Tongue (tissue), 2 donors: Measurements from ENCODE around the gene COL4A1. TPM values are rescaled to one million over a fixed set of nuclear protein-coding genes. Genes with fewer than 3 reads are reported as not detected.

Experiments used
- DNase-seq: peaks from one replicate; pipeline ENCODE4 v3.0.0-alpha.2; 2015
- total RNA-seq: library from RNA; depleted of rRNA; stranded (reverse); fragments of >200 nt; gene quantifications from one replicate; pipeline ENCODE4 v1.2.3, GENCODE V29; 2014

COL4A1 gene
- total RNA-seq, 1 donor from 2014 or later: 1,052 TPM

DNA sequence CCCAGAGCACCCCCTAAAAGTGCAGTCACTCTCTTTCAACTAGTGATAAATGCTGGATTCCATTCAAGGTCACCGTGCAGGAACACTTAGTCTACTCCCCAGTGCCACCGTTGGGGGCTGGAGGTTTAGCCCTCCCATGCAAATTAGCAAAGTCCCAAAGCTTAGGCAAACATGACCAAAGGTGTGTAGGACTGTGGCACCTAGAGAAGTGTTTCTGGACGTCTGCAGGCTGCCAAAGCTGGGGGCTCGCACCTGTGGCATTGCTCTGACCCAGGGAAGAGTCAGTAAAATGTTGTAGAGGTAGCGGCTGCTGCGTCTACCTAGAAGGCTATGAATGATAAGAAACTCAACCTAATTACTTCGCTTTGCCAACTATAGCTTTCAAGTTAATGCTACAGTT lies 13.9 kb downstream of the COL4A1 start:
- no peak for DNase-seq

DNA sequence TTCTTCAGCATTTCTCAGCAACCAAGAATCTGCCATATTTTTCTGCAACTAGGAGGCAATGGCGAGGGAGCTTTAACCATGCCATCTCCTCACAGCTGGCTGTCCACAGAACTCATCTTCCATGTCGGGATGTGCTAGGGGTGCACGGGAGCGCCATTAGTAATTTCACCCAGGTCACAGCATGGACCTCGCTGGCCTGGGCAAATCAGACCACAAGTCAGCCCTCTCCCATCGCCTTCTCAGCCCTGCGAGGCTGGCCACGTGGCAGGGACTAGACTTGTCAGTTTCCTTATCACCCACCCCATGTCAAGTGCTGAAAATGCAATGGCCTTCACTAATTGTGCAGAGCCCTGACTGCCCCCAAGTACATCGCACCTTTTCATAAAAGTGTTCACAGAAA lies 15.7 kb downstream of the COL4A1 start:
- DNase-seq: no peak

DNA sequence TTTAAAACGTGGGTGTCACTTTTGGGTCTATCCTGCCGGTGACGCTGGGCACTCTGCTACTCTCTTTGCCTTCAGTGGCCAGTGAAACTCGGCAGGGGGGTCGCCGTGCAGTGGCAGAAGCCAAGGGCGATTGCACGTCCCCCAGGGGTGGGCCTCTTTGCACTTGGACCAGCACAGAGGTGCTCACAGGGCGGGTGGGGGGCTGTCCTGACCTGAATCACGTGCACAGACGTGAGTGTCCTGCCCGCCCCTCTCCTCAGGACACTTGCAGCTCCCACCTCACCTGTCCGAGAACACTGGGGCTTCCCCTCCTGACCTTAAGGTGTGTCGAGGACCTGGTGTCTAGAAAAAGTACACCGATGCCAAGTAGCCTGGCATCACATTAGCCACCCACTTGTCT lies 16.1 kb downstream of the COL4A1 start:
- no peak for DNase-seq

DNA sequence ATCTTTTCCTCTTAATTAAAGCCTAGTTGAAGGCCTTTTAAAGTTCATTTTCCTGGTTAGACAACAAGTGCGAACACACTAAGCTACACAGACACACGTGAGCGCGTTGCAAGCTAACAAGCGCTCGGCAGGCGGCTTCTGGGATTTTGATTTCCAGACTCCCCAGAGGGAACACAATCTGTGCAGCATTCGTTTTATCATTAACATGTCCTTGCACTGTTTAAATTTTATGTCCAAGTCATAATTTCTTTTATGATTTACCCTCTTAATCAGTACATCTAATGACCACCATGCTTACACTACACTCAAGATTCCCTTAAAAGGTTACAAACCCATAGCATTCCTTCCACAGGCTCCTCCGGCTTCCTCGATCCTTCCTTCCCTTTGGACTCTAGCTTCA lies 16.8 kb downstream of the COL4A1 start:
- no peak for DNase-seq

DNA sequence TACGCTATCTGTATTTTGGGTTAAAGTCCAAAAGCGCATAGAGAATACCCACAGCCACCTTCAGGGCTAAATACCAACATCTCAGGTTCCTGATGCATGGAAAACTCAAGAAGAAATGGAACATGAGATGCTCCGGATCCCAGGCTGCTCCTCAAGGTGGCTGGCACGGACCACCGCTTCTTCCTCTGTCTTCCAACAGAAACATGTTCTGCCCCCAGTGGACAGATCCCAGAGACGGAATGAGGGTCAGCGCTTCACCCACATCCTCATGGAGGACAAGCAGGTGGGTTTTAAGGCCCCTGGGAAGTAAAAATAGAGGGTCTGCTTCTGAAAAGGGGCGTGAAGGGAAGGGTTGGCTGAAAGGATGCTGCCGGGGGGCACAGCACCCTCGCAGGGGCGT lies 17.3 kb downstream of the COL4A1 start:
- DNase-seq: no peak

DNA sequence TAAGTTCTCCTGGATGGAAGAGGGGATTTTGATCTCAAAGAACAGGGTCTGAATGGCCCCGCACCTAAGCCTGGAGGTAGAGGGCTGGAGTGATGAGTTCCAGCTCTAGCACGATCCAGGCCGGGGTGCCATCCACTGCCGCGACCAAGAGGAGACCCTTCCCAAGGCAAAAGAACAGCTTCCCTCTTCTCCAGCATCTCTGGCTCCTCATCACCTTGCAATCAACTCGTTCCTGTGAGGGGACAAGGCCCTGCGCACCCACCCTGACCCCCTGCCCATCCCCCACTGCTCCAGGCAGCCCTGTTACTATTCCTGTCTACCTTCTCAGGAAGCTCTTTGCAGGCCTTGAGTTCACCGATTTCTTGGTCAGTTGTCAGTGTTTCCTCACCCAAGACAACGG lies 17.8 kb downstream of the COL4A1 start:
- DNase-seq: no peak

DNA sequence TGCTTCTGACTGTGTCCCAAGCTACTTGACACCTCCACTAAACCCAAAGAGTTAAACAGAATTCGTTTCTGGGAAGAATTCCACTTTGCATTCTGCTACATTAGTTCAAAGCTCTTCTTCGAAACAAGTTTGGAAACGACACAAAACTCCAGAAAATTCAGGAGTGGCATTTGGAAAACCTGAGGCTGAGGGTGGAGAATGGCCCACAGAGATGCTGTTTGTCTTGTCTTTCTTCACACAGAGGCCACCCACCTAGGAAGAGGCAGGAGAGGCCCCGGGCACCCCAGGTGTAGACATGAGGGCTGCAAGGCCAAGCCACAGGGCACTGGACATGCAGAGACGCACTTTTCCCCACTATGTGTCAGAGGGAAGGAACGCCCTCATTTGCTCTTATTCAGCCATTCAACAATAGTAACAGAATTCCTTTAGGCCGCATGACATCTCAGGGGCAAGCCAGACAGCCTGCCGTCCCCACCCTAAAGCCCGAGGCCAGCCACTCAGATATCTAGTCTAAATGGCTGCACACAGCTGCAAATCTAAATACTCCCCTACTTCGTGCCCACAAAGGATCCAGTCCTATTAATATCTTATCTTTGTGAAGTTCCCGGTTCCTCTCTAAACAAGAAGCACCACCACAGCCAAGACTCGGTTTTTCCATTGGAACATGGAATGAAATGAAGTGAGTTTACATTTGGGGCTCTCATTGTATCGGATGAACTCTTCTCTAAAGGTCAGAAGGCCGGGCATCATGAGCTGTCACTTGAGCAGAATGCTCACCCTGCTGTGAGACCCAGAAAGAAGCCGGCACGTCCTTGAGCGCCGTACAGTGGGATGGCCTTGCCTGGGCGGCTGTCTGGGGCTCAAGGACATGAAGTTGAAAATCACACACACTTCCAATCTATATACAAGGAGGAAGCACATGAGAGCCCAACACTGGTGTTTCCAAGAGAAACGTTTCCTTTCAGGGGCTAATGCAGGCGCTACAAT lies 19.8 kb downstream of the COL4A1 start:
- DNase-seq: peak; percentile 37

DNA sequence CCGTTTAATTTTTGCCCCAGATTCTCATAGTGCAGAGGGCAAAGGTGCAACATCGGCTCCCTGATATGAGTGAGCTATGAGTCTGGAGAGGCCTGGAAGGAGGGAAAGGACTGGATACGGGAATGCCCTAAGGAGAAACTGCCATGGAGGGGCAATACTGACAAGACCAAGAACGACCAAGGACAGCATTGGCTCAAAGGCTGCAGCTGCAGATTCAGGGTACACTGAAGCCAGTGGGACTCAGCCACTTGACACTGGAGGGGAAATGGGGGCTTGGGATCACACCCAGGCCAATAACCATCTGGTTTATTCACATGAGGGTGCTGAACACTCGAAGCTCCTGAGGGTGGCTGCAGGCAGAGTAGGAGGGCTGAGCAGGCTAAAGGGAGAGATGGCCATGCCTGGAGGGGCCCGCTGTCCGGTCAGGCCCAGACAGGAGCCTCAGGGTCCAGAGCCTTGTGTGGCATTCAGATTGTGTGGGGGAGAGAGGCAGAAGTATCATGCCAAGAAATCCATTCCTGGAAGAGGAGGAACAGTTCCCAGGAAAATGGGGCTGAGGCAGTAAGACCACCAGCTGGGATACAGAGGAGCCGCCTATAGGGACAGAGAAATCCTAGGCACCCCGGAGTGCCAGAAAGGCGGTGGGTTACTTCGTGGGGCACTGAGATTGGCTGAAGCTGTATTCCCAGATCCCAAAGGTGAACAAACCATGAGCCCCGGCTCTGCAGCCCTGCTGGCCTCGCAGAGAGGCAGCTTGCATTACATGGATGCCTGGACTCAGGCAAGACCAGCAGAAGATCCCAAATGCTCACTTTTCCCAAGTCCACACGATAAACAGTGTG lies 20.7 kb downstream of the COL4A1 start:
- DNase-seq: no peak

DNA sequence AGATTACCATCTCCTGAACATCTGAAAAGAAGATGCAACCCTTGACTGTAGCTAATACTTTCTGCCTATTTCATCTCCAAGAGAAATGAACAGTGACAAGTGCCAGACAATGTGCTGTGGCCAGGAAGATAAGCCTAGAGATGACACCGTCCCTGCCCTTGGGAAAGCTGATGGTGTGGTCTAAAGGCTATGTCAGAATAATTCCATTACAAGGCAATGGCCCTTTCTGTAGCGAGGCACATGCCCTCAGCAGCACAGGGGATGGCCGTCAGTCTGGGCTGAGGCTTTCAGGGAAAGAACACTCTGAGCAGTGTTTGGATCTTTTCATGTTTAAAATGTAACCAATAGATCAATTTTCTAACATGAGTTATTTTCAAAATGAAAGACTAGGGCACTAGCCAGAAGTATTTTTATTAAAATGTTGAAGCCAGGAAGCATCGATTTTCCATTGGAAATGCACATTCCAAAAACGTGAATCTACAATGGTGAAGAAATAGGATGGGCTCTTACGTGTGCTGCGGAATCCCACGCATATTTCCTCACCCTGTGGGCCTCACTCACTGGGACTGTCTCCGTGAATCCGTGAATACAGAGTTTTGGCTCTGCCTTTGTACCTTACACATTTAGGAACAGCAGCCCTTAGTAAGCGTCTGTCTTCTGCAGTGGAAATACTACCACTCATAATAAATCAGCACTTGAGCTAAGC lies 22.0 kb downstream of the COL4A1 start:
- DNase-seq: no peak

DNA sequence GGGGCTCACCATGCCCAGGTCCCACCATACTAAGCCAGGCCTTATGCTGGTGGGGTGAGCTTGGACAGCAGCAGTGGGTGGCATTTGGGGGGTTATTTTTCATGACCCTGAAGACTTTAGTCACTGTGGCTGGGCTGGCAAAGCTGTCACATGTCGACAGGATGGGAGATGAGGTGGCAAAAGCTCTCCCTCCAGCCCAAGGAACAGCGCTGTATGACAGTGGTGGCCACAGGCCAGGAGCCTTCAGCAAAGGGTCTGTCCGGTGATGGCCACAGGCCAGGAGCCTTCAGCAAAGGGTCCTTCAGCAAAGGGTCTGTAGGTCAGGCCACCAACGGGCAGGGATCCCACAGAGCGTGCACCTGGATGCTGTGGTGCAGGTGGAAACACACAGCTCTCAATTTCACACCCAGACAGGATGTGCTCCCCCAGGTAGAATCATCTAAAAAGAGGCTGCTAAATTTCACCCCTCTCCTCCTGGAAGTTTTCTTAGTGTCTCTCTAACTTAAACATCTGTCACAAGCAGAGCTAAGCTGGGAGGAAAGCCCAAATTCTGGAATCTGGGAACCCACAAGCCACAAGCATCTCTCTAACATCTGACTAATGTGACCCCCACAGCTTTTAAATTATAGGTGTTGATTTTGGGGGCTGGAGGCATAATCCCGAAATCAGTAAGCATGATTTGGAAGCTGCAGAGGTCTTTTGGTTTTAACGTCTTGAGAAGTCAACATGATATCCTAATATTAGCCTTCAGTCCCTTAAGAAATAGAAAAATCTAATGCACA lies 23.0 kb downstream of the COL4A1 start:
- DNase-seq: no peak

DNA sequence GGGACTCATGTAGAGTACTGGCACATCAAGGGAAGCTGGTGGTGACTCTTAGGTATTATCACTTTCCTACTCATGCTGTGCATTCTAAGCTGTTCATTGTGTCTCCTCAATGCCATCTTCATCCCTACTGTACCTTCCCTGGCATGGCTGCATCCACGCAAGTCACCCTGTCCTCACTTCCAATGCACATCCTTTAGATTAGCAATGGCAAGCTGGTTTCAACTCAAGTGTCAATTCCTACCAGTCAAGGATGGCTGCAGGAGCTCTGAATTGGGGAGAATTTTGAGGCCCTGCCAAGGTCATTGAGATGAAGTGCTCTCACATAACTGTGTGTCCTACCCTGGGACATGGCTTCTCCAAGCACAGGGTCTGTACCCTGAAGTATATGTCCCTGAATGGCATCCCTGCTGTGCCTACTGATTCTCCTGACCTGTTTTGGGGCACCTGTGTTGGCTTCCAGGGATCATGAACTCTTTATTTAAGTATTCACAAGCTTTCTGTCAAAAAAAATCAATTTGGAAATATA lies 24.6 kb downstream of the COL4A1 start:
- no peak for DNase-seq

DNA sequence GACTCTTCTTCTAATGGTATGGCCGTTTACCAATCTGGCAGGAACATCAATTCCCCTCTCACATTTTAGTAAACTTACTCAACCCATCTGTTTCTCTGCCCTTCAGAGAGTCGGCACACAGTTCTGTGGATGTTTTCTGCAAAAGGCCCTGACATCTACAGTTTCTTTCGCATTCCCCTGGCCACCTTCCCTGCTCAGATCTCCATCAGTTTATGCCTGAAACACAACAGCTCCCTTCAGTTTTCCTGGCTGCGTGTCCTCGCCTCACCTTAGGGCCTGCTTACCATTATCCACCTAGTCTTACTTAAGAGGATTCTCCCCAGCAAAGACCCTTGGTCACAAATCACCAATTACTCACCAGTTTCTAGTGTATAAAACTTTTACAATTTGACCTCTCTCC lies 25.2 kb downstream of the COL4A1 start:
- no peak for DNase-seq

DNA sequence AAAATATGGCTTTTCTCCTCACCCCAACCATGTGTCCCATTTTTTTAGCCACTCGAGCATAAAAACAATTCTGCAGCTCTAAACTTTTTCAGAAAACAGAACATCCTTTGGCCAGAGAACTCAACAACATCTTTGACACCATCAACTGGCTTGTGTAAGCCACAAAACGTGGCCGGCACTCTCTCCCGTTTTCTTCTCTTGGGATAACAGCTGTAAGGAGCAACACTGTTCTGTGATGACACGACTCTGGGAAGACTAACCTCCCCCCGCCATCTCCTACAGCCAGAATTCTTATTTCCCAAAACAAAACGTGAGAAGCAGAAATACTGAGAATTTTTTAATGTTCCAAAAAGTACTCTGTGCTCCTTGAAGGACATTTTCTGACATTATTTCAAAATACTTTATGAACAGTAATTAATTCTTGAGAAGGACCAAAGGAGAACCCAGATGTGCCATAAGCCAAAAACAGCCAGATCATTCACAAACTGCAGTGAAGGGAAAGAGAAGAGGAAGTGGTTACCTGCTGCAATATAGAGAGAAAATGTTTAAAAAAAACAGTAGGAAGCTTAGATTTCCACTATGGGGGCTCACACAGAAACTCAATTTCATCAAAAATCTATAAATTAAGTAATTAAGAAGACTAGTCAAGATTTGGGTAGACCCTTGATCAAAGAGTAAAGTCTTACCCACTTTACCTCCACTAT lies 25.8 kb downstream of the COL4A1 start:
- DNase-seq: peak; percentile 64

DNA sequence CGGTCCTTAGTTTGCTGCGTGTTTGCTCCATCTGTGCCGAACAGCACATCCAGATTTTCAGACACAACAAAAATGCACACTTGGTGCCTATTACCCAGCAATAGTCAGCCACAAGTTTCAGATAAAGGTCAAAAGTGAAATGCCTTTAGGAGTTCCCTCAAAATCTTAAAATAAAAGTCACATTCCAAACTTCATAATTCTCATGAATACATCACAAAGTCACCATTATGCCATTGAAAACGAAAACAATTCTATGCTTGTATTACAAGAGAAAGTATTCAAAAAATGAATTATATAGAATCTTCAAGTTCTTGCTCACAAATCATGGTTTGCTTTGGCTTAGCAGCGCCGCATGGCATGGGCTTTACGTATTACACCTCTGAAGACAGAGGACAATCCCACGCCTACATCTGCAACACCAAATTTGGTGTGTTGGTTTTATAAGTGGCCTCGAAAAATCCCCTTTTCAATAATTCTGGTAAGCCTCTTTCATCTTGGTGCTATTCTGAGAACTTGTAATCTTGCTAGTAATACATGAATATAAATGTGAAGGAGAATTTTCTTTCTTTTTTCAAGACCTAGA lies 26.6 kb downstream of the COL4A1 start:
- DNase-seq: no peak

DNA sequence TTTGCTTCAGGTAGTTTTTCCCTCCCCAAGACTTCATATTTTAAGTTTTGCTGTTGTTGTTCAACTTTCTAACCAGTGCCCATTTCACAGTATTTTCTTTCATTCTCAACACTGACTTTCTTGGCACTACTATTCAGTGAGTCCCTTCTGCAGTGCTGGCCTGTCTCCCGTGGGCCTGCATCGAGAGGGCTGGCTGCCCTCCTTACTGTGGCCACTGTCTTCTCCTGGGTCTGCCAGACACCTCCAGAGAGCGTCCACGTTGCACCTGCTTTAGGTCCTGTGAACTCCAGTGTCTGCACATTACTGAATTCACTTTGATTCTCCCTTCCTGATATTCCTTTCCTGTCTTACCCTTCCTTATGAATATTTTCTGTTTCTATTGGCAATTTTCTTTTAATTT lies 27.3 kb downstream of the COL4A1 start:
- no peak for DNase-seq

DNA sequence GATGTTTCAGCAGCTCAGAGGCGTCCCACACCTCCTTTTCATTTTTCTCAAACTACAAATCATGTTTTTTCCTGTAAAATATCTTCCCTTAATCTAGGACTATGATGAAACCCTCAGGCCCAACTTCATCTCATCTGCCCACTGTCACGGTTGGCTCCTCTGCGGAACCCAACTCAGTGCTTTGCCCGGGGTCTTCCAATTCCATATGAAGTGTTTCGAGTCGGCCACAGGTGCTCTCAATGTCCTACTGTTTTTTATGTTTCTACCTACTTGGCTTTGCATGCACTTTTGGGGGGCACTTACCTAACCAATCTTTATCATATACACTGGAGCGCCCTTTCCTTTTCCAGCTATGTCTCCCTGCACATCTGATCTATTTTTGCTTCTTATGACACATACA lies 28.1 kb downstream of the COL4A1 start:
- no peak for DNase-seq

DNA sequence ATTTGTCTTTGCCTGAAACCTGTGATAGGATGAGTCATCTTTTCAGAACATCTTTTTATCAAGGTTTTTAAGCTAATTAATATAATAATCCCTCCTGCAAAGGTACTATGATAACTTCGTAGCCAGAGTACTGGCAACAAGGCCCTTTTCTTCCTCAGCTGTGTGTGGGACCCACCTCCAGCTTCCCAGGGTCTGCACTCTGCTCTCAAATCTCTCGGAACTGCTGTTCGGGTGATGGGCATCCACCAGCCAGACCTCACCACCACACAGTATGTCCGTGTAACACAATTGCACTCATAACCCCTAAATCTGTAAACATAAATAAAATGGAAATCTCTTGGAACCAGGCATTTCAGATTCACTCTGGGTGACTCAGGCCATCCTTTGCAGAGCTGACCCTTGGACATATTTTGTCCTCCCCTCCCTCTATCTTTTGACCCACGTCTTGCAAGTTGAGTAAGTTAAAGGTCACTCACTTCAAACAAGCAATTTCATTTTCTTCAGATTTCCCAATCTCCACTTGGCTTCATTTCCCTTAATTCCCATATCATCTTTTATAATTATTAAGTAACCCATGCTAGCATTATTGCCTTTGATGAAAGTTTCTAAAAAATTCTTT lies 29.5 kb downstream of the COL4A1 start:
- DNase-seq: no peak

DNA sequence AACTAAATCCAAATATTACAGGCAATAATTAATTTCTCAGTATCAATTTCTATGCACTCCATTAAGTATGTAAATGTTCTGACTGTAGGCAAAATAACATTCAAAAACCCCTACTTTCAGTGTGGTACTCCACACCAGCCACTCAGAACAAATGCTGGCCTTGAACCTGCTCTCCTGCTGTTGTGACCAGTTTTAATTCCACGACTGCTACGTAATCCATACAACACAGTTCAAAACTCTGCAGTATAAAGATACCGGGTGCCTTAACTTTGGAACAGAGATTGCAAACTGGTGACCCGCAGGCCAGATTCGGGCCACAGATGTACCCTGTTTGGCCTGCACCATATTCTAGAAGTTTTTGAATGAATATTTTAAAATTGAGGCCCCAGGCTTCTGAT lies 30.4 kb downstream of the COL4A1 start:
- DNase-seq: no peak

DNA sequence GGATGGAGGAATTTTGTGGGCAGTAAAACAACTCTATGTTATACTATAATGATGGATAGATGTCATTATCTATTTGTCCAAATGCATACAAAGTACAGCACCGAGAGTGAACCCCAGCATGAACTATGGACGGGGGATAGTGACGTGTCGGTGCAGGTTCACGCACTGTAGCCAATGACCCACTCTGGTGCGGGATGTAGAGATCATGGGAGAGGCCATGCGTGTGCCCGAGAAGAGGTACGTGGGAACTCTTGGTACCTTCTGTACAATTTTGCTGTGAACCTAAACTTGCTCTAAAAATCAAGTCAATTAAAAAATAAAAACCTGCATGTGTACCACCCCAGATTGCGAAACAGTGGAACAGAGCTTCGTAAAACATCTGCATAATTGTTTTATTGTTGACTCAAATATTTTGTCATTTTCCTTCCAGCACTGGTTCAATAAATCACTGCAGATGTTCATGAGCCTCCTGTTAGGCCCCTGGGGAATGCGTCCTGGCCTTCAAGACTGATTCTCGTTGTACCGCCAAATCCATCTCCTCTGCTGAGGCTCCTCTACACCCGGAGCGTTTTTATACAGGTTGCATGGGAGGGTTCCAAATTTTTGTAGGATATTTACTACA lies 30.9 kb downstream of the COL4A1 start:
- DNase-seq: peak; percentile 75

DNA sequence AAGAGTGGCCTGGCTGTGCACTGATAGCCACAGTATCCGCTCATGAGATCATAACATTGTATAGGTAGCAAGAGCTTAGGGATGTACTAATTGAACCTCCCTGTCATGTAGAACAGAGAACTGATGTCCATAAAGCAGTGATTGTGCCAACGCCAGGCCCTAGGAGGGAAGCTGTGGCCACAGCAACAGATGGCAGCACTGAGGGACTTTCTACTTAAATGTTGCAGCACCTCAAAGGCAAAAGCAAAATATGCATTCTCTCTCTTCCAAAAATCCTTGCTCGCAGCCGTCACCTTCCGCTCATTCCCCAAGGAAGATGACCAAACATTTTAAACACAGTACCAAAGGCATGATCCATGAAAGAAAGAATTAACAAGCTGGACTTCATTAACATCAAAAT lies 32.3 kb downstream of the COL4A1 start:
- DNase-seq: peak; percentile 41
